UCSD-AML1 (cell line): ENCODE data around the gene EPHB2.

Experiments used
- DNase-seq: peaks from one replicate; lab custom pipeline; 2025; ENCODE audit not compliant: unreplicated experiment; lab: John Stamatoyannopoulos, UW

EPHB2 gene

DNA sequence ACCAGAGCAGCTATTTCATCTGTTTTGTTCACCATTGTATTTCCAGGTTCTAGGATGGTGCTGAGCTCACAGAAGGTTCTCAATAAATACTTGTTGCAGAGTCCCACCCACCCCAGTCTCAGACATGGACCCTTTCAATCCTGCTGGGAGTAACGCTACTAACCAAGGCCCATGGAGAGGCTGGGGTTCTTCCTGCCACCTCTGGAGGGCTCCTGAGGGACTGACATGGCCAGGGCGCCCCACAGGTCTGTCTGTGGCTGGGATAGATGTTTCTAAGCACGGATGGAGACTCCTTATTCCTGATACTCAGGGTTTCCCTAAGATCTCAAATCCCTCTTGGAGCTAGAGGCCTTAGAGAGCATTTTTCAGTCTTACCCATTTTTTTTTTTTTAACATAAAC is 87.4 kb downstream of the EPHB2 start:
- DNase-seq, result no peak

DNA sequence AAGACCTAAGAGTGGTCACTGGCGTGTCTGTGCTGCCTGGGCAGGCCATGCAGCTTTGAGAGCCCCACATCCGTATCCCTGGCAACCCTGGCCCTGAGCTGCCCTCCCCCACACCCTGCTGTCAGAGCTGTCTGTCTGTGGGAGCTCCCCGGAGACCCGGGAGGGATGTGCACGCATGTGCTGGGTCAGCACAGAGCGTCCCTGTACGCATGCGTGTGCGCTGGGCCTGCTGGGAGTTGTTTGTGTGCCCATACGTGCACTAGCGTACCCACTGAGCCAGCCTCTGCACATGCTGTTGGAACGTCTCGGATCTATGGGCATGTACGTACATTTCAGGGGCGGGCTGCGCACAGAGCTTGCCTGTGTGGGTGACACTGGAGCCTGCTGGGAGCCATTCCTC is 89.3 kb downstream of the EPHB2 start:
- DNase-seq, result no peak

DNA sequence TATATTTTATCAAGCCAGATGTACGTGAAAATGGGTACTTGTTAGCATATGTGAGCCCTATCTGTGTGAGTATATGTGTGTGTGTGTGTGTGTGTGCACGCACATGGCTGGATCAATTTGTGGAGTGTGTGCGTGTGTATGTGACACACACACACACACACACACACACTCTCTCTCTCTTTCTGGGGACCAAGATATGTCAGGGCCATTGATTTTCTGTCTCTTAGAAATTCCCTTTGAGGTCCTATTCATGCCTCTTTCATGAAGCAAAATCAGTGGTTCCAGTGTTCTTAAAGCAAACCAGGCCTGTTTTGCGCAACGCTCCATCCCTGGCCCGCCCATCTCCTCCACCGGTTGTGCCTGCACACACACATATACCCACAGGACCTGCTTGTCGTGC is 90.0 kb downstream of the EPHB2 start:
- DNase-seq, result no peak

DNA sequence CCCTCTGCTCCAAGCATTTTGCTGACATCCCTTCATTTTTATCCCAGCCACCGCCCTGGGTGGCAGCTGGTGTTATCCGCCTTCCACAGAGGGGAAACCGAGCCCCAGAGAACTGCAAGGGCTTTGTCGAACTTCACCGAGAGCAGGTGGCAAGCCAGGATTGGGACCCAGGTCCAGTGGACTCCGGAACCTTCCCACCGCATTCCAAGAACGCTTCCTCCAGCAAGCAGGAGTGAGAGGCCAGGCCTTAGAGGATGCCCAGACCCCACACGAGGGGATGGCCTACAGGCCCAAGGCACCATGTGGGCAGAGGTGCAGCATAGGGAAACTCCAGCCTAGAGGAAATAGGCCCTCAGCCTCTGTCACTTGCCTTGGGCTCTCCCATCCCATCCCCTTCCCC is 90.7 kb downstream of the EPHB2 start:
- DNase-seq, result no peak

DNA sequence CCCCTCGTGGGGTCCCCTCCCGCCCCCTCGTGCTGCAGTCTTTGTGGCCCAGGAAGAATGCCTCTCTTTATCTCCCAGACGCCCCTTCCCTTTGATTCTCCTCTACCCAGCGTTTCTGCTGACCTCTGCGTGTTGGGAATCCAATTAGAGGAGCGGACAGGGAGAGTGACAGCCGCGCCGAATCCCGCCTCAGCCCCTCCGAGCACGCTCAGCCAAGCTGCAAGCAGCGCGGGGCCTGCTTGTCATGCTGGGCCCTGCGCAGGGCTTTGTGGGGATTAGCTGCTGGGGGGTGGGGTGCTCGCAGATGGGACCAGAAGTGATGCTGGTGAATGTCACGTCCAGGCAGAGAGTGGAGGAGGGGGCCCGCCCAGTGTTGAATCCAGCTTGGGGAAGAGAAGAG is 91.1 kb downstream of the EPHB2 start:
- DNase-seq, result no peak

DNA sequence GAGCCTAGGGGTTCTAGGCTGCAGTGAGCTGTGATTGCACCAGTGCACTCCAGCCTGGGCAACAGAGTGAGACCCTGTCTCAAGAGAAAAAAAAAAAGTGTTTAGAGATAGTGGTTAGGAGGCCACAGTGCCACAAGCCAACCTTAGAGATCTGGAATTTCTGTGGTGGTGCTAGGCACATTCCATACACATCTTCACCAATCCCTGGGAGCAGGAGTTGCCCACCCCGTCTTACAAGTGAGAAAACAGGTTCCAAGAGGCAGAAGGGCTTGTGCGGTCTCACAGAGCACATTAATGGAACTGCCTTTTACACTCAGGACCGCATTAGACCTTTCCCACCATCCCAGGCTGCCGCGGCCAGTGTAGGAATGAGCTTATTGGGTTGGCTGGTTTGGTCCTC is 93.2 kb downstream of the EPHB2 start:
- DNase-seq, result no peak

DNA sequence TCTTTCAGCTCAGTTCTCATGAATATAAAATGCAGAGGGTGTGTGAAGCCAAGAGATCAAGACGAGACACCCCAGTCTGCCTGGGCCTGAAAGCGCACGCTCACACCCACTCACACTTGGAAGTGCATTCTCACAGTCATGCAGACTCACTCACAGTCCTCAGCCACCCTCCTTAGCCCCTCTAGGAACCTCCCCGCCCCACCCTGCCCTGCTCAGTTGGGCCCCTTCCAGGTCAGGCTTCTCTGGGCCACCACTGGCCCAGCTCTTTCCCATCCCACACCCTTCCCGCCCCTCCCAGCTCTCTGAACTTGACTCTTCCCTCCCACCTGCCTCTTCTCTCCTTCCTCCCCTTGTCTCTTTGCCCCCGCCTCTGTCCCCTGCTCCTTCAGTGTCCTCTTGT is 93.8 kb downstream of the EPHB2 start:
- no peak for DNase-seq

DNA sequence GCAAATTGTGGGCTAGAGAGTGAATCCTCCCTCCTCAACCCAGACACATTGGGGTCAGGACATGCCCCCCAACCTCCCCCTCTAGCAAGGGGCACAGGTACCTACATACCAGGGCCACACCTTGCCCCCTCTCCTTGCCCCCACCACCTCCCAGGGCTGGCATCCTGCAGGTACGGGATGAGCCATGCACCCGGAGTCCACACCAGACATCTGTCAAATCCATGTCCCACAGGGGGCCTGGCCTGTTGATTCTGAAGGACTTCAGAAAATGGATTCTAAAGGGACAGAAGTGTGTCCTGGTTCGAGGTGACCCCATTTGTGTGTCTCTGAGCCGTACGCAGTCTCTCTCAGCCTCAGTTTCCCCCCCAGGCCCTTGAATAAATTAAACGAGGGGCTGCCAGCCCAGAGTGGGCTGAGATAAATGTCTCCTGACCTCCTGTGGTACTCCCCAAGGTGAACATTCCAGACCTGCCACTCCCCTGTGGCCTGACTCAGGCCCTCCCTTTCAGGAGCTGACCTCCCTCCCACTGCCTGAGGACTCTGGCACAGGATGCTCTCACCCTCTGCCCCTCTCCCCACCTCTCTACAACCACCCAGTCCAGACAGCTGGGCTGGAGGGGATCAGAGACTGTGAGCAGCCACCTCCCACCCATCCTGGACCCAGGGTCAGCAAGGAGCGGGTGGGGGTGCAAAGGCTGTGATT is 94.5 kb downstream of the EPHB2 start:
- DNase-seq, result no peak

DNA sequence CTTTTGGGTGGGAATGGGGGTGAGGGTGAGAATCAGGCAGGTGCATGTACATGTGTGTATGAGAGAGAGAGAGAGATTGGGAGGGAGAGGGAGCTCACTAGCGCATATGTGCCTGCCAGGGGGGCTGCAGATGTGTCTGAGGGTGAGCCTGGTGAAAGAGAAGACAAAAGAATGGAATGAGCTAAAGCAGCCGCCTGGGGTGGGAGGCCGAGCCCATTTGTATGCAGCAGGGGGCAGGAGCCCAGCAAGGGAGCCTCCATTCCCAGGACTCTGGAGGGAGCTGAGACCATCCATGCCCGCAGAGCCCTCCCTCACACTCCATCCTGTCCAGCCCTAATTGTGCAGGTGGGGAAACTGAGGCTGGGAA is 95.0 kb downstream of the EPHB2 start:
- DNase-seq, result no peak

DNA sequence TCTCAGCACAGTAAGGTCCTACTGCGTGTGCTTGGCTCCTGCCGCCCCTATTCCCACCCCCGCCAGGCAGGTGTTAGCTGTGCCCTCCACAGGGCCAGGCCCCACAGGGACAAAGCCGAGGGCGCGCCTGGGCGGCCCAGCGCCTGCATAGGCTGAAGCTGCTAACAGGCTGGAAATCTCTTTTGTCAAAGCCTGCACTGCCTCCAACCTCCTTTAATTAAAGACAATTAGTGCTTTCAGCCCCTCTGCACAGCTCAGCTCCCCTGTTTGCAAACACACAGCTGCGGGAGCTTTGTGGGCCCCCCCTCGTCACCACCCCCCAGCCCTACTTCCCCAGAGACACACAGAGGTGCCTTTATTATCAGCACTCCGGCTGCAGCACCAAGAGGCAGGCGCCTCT is 95.9 kb downstream of the EPHB2 start:
- DNase-seq, result no peak

DNA sequence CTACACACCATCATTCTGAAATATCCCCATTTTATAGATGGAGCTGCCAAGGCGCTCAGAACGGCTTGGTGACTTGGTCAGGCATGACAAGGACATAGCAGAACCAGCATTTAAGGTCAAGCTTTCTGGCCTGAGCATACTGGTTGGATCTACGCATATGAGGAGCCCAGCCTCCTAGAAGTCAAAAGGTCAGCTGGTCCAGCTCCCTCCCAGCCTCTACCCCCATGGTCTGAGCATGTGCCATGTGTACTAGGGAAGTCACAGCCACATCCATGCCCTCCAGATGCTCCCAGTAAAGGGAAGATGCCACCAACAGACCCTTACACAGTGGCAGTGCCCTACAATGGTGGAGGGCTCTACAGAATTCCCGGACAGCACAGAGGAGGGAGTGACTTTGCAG is 96.7 kb downstream of the EPHB2 start:
- no peak for DNase-seq

DNA sequence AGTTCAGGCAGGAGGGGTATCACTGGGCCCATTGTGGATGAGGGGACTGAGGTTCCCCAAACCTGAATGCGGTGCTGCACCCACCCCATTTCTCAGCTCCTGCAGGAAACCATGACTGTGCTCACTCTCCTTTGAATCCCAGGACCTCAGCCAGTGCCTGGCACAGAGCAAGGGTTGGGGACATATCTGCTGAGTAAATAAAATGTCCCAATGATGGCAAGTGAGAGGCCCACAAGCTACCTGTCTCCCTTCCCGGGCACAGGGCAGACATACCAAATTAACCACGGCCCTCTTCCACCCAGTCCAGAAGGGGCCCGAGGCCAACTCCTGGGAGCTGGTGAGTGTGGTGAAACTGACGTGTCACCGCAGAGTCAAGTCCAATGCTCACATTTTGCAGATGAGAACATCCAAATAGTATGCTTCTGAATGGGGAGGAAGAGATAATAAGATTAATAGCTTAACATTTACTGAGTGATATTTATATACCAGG is 97.6 kb downstream of the EPHB2 start:
- no peak for DNase-seq

DNA sequence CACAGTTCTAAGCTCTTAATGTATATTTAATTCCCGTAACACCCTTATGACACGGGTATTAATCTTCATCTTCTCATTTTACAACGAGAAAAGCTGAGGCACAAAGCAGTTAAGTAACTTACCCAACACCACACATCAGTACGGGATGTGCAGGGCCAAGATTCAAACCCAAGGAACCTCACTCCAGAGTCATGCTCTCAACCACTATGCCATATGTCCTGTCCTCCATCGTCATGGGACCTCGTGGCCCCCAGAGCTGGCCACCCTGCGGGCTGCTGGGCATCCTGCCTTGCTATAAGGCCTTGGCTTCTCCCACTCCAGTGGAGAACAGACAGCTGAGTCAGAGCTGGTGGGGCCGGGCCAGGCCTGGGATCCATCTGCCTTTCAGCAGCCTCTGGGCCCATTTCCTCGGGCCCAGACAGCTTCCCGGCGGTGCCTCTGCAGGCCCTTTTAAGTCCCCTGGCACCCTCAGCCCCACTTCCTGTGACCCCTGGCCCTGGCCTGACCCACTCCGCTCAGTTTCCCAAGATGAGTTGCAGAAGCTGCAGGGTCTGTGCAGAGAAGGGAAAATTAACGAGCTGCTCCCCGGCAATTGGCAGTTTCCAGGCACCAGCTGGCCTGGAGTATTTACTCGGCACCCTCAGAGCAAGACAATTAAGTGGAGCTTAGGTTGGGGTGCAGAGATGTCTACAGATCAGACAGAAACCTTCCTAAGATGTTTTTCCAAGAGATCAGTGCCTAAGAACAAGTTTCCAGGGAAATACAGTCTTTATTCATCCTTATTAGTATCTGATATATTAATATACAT is 98.2 kb downstream of the EPHB2 start:
- no peak for DNase-seq

DNA sequence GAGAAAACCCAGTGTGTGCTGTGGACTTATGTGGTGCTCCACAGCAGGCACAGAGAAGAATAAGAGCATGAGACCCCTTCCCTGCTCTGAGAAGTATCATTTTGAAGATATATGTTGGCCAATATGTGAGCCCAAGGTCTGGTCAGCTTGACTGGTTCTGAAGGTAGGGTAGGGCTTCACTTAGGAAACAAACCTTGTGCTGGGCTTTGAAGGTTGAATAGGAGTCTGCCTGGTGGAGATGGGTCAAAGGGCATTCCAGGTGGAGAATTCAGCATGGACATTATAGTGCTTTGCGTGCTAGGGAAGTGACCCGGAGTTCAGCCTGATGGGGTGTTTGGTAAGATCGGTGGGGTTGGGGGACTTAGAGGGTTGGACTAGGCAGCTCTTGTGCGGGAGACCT is 99.1 kb downstream of the EPHB2 start:
- DNase-seq, result no peak

DNA sequence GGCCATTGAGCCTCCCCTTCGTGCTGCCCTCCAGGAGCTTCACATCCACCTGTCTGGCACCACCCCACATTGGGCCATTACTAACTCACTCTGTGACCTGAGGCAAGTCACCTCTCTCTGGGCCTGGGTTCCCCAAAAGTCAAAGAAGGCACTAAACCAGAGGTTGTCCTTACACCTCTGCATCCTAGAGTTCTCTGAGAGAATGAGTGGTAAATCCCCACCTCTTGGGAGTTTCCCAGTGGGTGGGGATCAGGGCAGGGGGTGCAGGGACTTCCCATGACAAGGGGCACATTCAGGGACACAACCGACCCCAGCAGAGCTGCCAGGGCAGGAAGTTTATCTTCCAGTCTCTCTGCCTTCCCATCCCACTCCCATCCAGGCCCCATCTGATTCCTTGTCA is 99.7 kb downstream of the EPHB2 start:
- no peak for DNase-seq

DNA sequence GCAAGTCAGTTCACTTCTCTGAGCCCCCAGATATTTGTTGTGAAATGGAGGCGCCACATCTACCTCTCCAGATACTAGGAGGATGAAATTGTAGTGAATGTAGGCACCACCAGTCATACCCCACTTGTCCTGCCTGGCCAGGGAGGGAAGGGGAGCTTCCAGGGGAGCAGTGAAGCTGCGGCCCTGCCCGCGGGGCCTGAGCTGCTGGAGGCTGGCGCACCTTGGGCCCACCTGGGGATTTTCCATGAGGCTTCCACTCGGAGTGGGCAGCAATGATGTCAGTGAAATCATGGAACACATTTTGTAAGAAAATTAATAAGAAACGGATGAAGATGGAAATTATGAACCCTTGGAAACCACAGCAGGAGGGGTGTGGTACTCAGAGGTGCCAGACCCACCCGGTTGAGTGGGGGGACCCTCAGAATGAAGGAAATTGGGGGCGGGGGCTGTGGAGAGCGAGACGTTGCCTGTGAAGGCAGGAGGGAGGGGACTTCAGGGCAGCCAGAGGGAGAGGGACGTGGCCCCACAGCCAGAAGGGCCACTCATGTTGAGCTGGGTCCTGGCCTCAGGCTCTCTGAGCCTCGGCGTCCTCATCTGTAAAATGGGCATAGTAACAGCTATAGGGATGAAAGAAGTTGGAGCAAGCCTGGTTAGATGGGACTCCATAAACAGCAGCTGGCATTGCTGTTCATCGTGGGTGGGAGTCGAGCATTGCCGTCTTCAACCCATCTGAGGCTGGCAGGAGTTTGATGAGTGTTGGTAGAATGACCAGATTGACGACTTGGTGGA is 101.6 kb downstream of the EPHB2 start:
- no peak for DNase-seq

DNA sequence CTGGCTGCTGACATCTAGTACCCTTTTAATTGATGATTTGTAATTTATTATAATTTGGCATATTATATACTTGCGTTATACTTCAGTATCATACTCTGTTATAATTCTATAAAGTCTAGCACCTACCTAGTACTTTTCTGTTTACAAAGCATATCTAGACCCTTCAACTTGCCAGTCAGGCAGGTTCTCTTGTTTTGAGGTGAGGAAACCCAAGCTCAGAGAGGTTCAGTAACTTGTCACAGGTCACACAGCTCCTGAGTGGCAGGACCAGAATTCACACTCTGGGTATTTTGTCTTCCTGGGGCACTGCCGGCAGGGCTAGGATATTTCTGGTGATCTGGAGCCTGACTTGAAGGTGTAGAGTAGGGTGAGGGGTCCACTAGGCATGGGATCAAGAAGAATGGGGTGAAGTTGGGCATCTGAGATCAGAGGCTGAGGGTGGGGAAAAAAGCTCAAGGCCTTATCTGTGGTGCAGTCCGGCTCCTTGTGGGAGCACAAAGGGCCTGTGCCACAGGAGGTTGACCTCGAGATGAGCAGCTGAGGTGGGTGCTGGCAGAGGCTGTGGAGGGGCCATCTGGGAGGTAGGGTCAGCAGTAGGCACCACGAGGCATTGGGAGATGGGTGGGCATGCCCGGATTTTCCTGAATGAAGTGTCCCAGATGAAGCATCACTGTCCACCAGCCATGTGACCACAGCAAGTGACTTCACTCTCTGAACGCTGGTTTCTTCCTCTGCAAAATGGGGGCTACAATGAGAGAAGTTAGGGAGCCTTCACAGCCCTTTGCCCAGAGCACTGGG is 102.6 kb downstream of the EPHB2 start:
- DNase-seq, result no peak

DNA sequence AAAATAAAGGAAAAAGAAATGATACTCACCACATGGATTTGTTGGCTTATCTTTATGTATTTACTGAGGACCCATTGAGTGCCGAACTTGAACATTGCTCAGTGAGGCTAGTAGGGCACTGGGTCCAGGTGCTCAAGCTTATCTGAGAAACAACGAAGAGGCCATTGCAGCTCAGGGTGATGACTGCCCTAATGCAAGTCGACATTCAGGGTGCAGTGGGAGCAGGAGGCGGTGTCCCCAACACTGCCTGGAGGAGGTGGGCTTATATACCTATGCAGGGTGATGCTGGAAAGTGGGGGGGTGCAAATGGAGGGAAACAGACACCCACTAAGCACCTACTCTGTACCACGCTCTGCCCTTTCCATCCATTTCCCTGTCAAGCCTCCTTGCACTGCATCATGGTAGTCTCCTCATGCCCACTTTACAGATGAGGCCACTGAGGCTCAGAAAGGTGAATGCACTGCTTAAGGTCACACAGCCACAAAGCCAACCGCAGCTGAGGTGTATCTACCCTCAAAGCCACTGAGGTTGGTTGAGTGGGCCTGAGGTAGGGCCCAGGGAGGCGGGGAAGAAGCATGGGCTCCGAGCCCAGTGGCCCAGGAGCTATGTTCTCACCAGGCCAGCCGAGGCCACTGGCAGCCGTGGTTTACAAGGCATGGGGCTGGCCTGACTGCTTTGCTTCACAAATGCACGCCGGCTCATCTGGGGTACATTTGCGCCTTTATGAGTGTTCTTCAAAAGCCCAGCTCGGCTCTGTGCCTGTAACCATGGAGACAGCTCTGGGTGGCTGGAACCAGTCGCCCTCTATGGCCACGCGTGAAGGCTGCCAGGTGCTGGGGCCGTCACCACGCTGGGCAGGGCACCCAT is 103.8 kb downstream of the EPHB2 start:
- no peak for DNase-seq

DNA sequence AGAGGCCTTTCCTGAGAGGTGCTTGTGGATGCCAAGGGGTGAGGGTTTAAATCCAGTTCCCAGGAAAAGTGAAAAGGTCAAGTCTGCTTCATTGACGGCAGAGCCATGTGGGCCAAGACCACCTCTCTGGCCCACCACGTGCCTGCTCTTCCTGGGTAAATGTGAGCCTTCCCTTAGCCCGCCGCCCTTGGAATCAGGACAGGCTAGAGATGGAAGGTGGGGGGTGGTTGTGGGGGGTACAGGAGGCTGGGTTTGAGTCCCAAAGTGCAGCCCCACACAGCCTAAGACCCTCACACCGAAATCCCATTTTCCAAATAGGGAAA is 104.4 kb downstream of the EPHB2 start:
- no peak for DNase-seq

DNA sequence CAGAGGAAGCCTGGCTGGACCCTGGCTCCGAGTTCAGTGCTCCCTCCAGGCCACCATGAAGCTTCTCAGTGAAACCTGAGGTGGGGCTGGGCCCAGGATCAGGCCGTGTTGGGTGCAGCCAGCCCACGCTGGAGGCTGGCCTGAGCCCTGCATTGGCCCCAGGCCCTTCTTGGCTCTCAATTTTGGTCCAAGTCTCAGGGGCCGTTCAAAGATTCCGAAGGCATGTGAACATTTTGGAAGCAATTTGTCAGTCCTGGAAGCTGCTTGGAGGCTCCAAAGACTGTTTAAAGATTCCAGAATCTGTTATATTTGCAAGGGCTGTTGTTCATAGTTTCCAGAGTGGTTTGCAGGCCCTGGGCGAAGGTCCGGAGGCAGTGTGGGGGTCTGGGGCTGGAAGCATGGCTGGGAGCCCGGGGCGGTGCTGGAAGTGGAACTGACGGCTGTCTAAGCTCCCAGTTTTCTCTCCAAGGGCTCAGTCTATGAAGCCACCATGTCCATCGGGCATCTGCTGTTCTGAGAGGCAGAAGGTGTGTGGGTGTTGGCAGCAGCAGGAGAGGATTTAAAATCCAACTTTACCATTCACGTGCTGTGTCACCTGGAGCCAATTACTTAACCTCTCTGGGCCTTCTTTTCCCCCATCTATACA is 104.9 kb downstream of the EPHB2 start:
- no peak for DNase-seq
